GM15510 (cell line): ENCODE measurements around the gene P2RX6.

ENCODE experiments used
- POLR2A ChIP-seq: IDR thresholded peaks from 3 replicates; pipeline ENCODE4 v1.6.1; 2011; ENCODE audit warnings: borderline replicate concordance; ENCODE audit not compliant: insufficient read length; ENCODE audit errors: extremely low read depth

The P2RX6 gene

GRCh38 chr22:21047730-21048129 is 32.8 kb downstream of the P2RX6 start:
- TF ChIP-seq POLR2A: no peak

- TF ChIP-seq POLR2A: no peak
Measured at GRCh38 chr22:21051145-21051830, 36.3 kb downstream of the P2RX6 start.

GRCh38 chr22:21051831-21052400 is 37.0 kb downstream of the P2RX6 start:
- TF ChIP-seq POLR2A: no peak

GRCh38 chr22:21052715-21053459 is 37.9 kb downstream of the P2RX6 start:
- TF ChIP-seq POLR2A: no peak

GRCh38 chr22:21054046-21054713 is 39.2 kb downstream of the P2RX6 start:
- no peak for TF ChIP-seq POLR2A

- no peak for TF ChIP-seq POLR2A
Measured at GRCh38 chr22:21054714-21055563, 40.0 kb downstream of the P2RX6 start.

- TF ChIP-seq POLR2A: no peak
Measured at GRCh38 chr22:21055564-21055834, 40.5 kb downstream of the P2RX6 start.

GRCh38 chr22:21055880-21056319 is 40.9 kb downstream of the P2RX6 start:
- TF ChIP-seq POLR2A: no peak

- no peak for TF ChIP-seq POLR2A
Measured at GRCh38 chr22:21064917-21065864, 50.2 kb downstream of the P2RX6 start.

- TF ChIP-seq POLR2A: no peak
Measured at GRCh38 chr22:21067075-21067900, 52.3 kb downstream of the P2RX6 start.

GRCh38 chr22:21067901-21068680 is 53.1 kb downstream of the P2RX6 start:
- TF ChIP-seq POLR2A: no peak
